CD14-positive monocyte (primary cell): ENCODE data around the gene TJP2. TPM values are rescaled to one million over a fixed set of nuclear protein-coding genes. Genes with fewer than 3 reads are reported as not detected.

ENCODE experiments used
- DNase-seq, 3 donors: peaks; one replicate each; pipeline ENCODE4 v3.0.0-alpha.2; 2011 to 2022
- H2AFZ ChIP-seq: 2 replicates; pipeline ENCODE4 v1.6.0; 2012; ENCODE audit warnings: mild to moderate bottlenecking, low read depth, low read length, inconsistent platforms; ENCODE audit not compliant: insufficient read depth, poor library complexity, severe bottlenecking
- H3K27ac ChIP-seq, 2 donors: 1 replicate in 1 of 2; 2 replicates in 1 of 2; pipeline ENCODE4 v1.5.1; 2012 to 2013; ENCODE audit warnings: low read length in 2 of 2, control low read depth in 1 of 2, inconsistent platforms in 1 of 2, low read depth in 1 of 2, mild to moderate bottlenecking in 1 of 2
- H3K27me3 ChIP-seq, 2 donors: one replicate each; pipeline versions ENCODE4 v1.6.0 to v1.6.1; 2011 to 2013; ENCODE audit warnings: low read length in 2 of 2; ENCODE audit not compliant: control insufficient read depth in 2 of 2, insufficient read depth in 2 of 2
- H3K36me3 ChIP-seq, 2 donors: replicated peaks in 1 of 2; 1 replicate in 1 of 2; 2 replicates in 1 of 2; pipeline versions ENCODE4 v1.5.1 to v1.6.1; 2012 to 2013; ENCODE audit warnings: low read length in 2 of 2, control low read depth in 1 of 2, inconsistent platforms in 1 of 2, mild to moderate bottlenecking in 1 of 2; ENCODE audit not compliant: insufficient read depth in 2 of 2, control insufficient read depth in 1 of 2
- H3K4me1 ChIP-seq, 2 donors: 1 replicate in 1 of 2; 2 replicates in 1 of 2; pipeline versions ENCODE4 v1.5.1 to v1.6.1; 2012 to 2013; ENCODE audit warnings: low read length in 2 of 2, control low read depth in 1 of 2, inconsistent platforms in 1 of 2, mild to moderate bottlenecking in 1 of 2, moderate library complexity in 1 of 2; ENCODE audit not compliant: insufficient read depth in 2 of 2, control insufficient read depth in 1 of 2
- H3K4me2 ChIP-seq: replicated peaks from 2 replicates; pipeline ENCODE3; 2012; ENCODE audit warnings: low read length, moderate library complexity, mild to moderate bottlenecking; ENCODE audit not compliant: poor library complexity, severe bottlenecking; ENCODE audit errors: extremely low read depth
- H3K4me3 ChIP-seq, 3 experiments: fragments of 200-600 bp in 1 of 3; sonication (generic) in 1 of 3; replicated peaks in 1 of 3; 1 replicate in 2 of 3; 2 replicates in 1 of 3; pipeline ENCODE4 v1.5.1; 2011 to 2013; ENCODE audit warnings: low read length in 3 of 3, mild to moderate bottlenecking in 3 of 3, control low read depth in 2 of 3, low read depth in 2 of 3, inconsistent platforms in 1 of 3, moderate library complexity in 1 of 3
- H3K79me2 ChIP-seq: 2 replicates; pipeline ENCODE4 v1.6.0; 2012; ENCODE audit warnings: mild to moderate bottlenecking, control low read depth, inconsistent platforms, low read length, moderate library complexity; ENCODE audit not compliant: insufficient read depth
- H3K9ac ChIP-seq: 2 replicates; pipeline ENCODE4 v1.6.0; 2017; ENCODE audit warnings: low read length, mild to moderate bottlenecking; ENCODE audit not compliant: insufficient read depth, poor library complexity, severe bottlenecking
- H3K9me3 ChIP-seq, 2 donors: replicated peaks in 1 of 2; 1 replicate in 1 of 2; 2 replicates in 1 of 2; pipeline versions ENCODE4 v1.5.1 to v1.6.1; 2012 to 2013; ENCODE audit warnings: low read length in 2 of 2, control low read depth in 1 of 2; ENCODE audit not compliant: control insufficient read depth in 1 of 2, insufficient read depth in 1 of 2
- H4K20me1 ChIP-seq: 2 replicates; pipeline ENCODE4 v1.6.0; 2012; ENCODE audit warnings: mild to moderate bottlenecking, low read length, control low read depth, moderate library complexity; ENCODE audit not compliant: insufficient read depth
- H3K27ac Mint-ChIP-seq, 7 donors: one replicate each; pipeline ENCODE4 v1.8.0; 2020; ENCODE audit warnings: mild to moderate bottlenecking in 7 of 7, mixed read lengths in 7 of 7, moderate library complexity in 6 of 7, inconsistent platforms in 2 of 7
- H3K27me3 Mint-ChIP-seq, 3 donors: one replicate each; pipeline ENCODE4 v1.8.0; 2021 to 2022; ENCODE audit warnings: low read depth in 3 of 3, mild to moderate bottlenecking in 3 of 3, mixed read lengths in 3 of 3, moderate library complexity in 3 of 3, inconsistent platforms in 1 of 3
- H3K36me3 Mint-ChIP-seq, 2 donors: one replicate each; pipeline ENCODE4 v1.8.0; 2020; ENCODE audit warnings: mixed read lengths in 2 of 2, inconsistent platforms in 1 of 2, mild to moderate bottlenecking in 1 of 2
- H3K4me1 Mint-ChIP-seq: one replicate; pipeline ENCODE4 v1.8.0; 2020; ENCODE audit warnings: mild to moderate bottlenecking, mixed read lengths
- H3K4me3 Mint-ChIP-seq, 2 donors: one replicate each; pipeline ENCODE4 v1.8.0; 2020; ENCODE audit warnings: mild to moderate bottlenecking in 2 of 2, mixed read lengths in 2 of 2, moderate library complexity in 1 of 2
- H3K9me3 Mint-ChIP-seq, 7 donors: one replicate each; pipeline ENCODE4 v1.8.0; 2020 to 2022; ENCODE audit warnings: mixed read lengths in 7 of 7, mild to moderate bottlenecking in 6 of 7, moderate library complexity in 6 of 7, inconsistent platforms in 2 of 7
- WGBS: methylation state at CpG from one replicate; pipeline ENCODE4 v1.1.5; 2013; ENCODE audit warnings: missing lambda C conversion rate; ENCODE audit not compliant: insufficient coverage; 5-methylcytosine and 5-hydroxymethylcytosine counted together
- intact Hi-C, 2 donors: fragments of 100-400 bp; cut with micrococcal nuclease; formaldehyde crosslinking; loops; one replicate each; pipeline versions ENCODE4 v1.15.0 to v1.15.1; 2023
- polyA plus RNA-seq, 3 donors: library from polyadenylated mRNA; depleted of rRNA in 1 of 3; unstranded in 2 of 3; stranded (reverse) in 1 of 3; fragments of 300-500 nt in 2 of 3; fragments of >200 nt in 1 of 3; fragmentation: Illumina TruSeq in 2 of 3; gene quantifications; 1 replicate in 2 of 3; 2 replicates in 1 of 3; pipeline ENCODE4 v1.2.3, GENCODE V29; 2012 to 2021
- TF ChIP-seq, protein P1 (sequence below): fragments of 200-600 bp; IDR thresholded peaks from one replicate; pipeline ENCODE4 v1.8.0; 2022; ENCODE audit warnings: antibody characterized with exemption, mild to moderate bottlenecking

TJP2 gene
- polyA plus RNA-seq, 3 donors = 8.0 to 17.8 (median 13.8) TPM

DNA sequence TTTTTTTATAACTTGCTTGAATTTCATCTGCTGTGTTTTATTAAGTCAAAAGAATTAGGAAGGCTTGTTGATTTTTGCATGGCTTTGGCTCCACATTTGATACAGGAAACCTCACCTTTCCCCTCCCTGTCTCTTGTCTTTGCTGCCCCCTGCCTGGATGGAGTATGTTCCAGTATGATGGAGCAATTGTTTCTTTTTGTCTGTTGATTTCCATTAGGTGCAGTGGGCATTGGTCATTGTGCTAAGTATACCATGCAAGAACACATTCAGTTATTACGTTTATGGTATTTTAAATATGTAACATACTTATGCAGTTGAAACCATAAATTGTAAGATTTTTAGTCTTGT, 19.6 kb downstream of the TJP2 start:
- no CpG with 5 or more reads among the region's 1 CpG for WGBS
- H4K20me1 ChIP-seq = peaks cover 15% of the 10 kb centered on the region
- Mint-ChIP-seq H3K4me1 (peaks cover 6% of the 10 kb centered on the region), H3K36me3 (no peaks in the 10 kb centered on the region), H3K27ac (no peak overlapping the region), H3K4me3 (no peak overlapping the region), H3K27me3 (no peaks in the 10 kb centered on the region), H3K9me3 (no peaks in the 10 kb centered on the region)
- intact Hi-C loops = loop anchor here (1.0 to 5.0 kb wide), 4 partner anchors 35 to 139 kb away; no protein-coding TSS in a partner anchor
- DNase-seq = no peak
- TF ChIP-seq, protein P1, sequence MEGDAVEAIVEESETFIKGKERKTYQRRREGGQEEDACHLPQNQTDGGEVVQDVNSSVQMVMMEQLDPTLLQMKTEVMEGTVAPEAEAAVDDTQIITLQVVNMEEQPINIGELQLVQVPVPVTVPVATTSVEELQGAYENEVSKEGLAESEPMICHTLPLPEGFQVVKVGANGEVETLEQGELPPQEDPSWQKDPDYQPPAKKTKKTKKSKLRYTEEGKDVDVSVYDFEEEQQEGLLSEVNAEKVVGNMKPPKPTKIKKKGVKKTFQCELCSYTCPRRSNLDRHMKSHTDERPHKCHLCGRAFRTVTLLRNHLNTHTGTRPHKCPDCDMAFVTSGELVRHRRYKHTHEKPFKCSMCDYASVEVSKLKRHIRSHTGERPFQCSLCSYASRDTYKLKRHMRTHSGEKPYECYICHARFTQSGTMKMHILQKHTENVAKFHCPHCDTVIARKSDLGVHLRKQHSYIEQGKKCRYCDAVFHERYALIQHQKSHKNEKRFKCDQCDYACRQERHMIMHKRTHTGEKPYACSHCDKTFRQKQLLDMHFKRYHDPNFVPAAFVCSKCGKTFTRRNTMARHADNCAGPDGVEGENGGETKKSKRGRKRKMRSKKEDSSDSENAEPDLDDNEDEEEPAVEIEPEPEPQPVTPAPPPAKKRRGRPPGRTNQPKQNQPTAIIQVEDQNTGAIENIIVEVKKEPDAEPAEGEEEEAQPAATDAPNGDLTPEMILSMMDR = no peak
- H3K4me1 ChIP-seq = peaks cover 0 to 3% of the 10 kb centered on the region in 2 donors
- H3K9ac ChIP-seq = no peak overlapping the region
- H3K79me2 ChIP-seq = peaks cover 14% of the 10 kb centered on the region
- no peaks in the 10 kb centered on the region for H3K9me3 ChIP-seq
- H3K4me2 ChIP-seq = no peak overlapping the region
- H3K27ac ChIP-seq = no peak overlapping the region
- H3K36me3 ChIP-seq = no peaks in the 10 kb centered on the region
- H2AFZ ChIP-seq = no peak overlapping the region
- H3K4me3 ChIP-seq = no peak overlapping the region
- H3K27me3 ChIP-seq = no peaks in the 10 kb centered on the region

DNA sequence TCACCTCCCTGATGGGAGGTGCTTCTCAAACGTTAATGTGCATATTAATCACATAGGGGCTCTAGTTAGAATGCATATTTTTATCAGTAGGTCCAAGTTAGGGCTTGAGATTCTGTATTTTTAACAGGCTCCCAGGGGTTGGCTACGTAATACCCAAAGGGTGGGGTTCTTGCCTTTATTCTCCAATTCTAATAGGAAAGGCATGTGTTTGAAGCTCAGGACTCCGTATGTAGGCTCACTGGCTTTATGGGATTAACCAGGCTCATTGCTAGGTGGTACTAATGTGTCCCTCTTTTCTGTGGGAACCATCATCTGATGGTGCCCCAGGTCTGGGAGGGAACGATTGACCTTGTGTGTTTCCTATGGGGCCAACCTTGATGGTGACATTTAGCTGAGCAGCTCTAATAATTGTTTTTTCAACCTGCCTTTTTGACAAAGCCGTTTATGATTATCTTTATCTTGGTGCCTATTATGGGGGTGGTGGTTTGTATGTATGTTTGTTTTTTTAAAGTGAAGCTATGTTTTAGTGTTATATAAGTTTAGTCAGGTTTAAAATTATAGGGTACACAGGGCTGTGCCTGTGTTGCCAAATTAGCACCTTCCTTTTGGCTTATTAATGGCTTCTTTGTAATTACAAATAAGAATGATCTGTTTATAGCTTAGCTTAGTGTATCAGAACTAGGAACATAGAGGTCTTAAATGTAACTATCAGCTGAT, 20.8 kb downstream of the TJP2 start:
- H3K9me3 ChIP-seq = no peaks in the 10 kb centered on the region
- Mint-ChIP-seq H3K36me3 (no peaks in the 10 kb centered on the region), H3K4me1 (peaks cover 9% of the 10 kb centered on the region), H3K9me3 (no peaks in the 10 kb centered on the region), H3K27me3 (no peaks in the 10 kb centered on the region), H3K27ac (no peak overlapping the region), H3K4me3 (no peak overlapping the region)
- H2AFZ ChIP-seq = no peak overlapping the region
- H3K27ac ChIP-seq = no peak overlapping the region
- intact Hi-C loops = loop anchor here in 1 of 2 donors (5.0 kb wide), 2 partner anchors 38 to 138 kb away; no protein-coding TSS in a partner anchor
- 96% methylated on average over 3 of the region's 5 CpGs for WGBS
- H3K27me3 ChIP-seq = no peaks in the 10 kb centered on the region
- H4K20me1 ChIP-seq = peaks cover 19% of the 10 kb centered on the region
- no peak overlapping the region for H3K4me2 ChIP-seq
- H3K79me2 ChIP-seq = peaks cover 14% of the 10 kb centered on the region
- H3K4me1 ChIP-seq = peaks cover 6 to 7% of the 10 kb centered on the region in 2 donors
- H3K4me3 ChIP-seq = no peak overlapping the region
- DNase-seq = no peak
- no peak overlapping the region for H3K9ac ChIP-seq
- H3K36me3 ChIP-seq = no peaks in the 10 kb centered on the region
- TF ChIP-seq, protein P1 = no peak
